ENCODE results near the gene KCNRG.
"Not testable (repeated sequence)": the region's sequence is repeated elsewhere in the genome, so short reads cannot be mapped to it uniquely, and the experiment has no call there.

KCNRG gene

GRCh38 chr13:50011461-50011860 lies 3.8 kb upstream of the KCNRG start:
- DNase-seq (ENCODE audit: low read depth), result no peak

GRCh38 chr13:50012396-50013169 lies 2.7 kb upstream of the KCNRG start:
- peak; percentile 89 for DNase-seq (ENCODE audit: low read depth)

- DNase-seq (ENCODE audit: low read depth), result no peak
Measured at GRCh38 chr13:50014386-50014785, 858 bp upstream of the KCNRG start.

- no peak for DNase-seq (ENCODE audit: low read depth)
Measured at GRCh38 chr13:50015750-50016149, 506 bp downstream of the KCNRG start.

GRCh38 chr13:50016444-50016843 lies 1.2 kb downstream of the KCNRG start:
- DNase-seq (ENCODE audit: low read depth), result no peak

GRCh38 chr13:50017819-50018218 lies 2.6 kb downstream of the KCNRG start:
- no peak for DNase-seq (ENCODE audit: low read depth)

DNA sequence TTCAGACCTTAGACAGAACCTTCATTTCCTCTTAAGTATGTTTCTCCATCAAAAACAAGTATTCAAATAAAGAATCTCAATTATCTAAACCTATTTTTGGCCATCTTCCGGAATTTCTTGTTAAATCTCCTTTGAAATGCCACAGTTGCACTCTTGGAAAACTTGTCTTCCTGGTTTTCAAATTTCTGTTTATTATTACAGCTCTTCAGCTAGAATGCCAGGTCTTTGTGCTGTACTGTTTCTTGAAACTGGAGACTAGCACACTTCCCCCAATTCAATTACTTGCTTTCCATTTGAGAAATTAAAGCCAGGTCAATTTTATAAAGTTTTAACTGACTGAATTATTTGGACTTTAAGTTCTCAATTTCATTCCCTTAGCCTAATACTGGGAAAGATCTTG lies 10.2 kb downstream of the KCNRG start:
- DNase-seq (ENCODE audit: low read depth), result no peak

DNA sequence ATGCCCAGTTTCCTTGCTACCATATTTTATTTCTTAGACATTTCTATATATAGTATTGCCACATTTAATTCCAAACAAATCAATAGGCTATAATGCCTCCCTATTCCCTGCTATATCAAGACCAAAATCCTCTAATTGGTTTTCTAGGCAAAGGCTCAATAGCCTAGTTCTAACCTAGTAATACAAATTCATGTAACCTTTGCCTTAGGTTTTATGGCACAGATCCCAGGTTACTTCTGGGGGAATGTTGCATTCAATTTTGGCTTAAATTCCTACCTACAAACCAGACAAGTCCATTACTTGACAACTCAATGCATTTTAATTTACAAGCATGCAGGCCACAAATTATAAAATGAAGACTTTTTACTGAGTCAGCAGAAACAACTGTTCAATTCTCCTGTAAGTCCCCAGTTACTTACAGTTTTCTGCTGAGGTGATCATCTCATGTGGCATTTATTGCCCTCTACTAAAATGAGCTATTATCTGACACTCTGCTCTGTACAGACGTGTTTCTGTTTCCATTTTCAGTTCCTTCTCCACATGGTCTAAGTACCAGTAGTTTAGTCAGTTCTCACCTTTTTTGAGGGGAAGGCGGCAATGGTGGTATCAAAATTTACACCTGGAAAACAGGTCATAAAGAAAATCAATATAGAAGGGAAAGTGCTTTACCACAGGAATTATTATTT lies 11.7 kb downstream of the KCNRG start:
- DNase-seq (ENCODE audit: low read depth), result no peak

DNA sequence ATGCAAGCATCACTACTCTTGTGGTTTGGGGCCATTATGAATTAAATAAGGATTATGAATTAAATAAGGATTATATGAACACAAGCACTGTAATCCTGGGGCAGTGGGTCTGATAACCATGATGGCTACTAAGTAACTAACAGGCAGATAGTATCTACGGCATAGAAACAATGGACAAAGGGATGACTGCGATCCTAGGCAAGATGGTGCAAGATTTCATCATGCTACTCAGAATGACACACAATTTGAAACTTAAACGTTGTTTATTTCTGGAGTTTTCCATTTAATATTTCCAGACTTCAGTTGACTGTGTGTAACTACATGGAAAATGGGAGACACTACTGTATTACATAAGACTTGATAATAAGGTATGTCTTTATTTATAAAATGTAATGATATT lies 15.1 kb downstream of the KCNRG start:
- DNase-seq (ENCODE audit: low read depth), result no peak

DNA sequence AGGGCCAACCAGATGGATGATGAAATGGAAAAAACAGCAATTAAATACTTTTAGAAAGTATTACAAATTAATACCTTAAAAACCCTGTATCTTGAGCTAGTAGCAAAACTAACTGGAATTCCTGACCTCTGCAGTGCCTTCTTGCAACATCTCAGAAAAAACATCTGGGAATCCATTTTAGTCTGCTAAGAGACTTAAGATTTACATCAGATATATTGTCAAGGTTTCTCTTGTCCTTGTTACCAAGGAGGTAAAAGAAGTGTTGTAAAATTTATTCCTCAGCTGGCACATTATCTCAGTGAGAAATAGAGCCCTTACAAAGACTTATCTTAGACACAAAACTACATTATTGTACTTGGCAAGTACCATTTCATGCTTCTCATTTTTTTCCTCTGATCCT lies 18.5 kb downstream of the KCNRG start:
- peak; percentile 66 for DNase-seq (ENCODE audit: low read depth)

DNA sequence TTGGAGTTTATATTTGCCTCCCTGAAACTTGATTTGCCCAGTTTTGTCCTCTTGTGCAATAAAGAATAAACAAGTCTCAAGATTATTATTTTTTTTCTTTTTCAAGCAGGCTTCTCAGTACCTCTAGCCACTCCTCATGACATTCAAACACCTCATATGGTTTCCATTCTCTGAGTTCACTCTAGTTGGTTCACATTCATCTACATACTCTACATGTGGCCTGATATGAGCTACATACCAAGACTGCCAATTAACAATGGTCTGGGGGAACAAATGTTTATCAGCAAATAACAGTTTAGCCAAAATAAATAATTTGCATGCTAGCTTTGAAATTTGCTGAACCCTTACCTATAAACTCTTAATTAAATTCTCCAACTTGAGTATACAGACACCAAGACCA lies 22.5 kb downstream of the KCNRG start:
- DNase-seq (ENCODE audit: low read depth), result no peak

GRCh38 chr13:50038266-50038665 lies 23.0 kb downstream of the KCNRG start:
- no peak for DNase-seq (ENCODE audit: low read depth)

DNA sequence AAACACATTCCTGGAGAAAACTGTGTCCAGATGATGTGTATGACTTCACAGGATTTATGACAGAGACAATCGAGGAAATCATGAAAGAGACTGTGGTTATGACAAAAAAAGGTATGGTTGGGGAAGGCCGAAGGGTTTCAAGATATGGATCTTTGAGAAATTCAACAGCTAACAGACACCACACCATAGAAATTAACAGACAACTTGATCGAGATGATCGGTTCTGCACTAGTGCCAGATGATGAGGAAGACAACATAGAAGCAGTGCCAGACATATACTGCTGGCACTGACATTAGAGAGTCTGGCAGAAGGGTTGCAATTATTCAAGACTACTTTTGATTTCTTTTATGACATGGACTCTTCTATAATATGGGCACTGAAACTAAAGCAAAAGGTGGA lies 37.2 kb downstream of the KCNRG start:
- no peak for DNase-seq (ENCODE audit: low read depth)

DNA sequence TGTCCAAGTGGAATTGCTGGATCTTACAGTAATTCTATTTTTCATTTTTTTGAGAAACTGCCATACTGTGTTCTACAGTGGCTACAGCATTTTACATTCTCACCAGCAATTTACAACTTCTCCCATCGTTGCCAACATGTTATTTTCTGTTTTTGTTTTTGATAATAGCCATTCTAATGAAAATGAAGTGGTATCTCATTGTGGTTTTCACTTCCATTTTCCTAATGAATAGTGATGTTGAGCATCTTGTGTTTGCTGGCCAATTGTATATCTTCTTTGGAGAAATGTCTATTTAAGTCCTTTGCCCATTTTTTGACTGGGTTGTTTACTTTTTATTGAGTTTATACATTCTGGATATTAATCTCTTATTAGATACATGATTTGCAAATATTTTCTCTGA lies 38.6 kb downstream of the KCNRG start:
- no peak for DNase-seq (ENCODE audit: low read depth)

GRCh38 chr13:50055454-50055853 lies 40.2 kb downstream of the KCNRG start:
- DNase-seq (ENCODE audit: low read depth), result peak; percentile 11

GRCh38 chr13:50060718-50061117 lies 45.5 kb downstream of the KCNRG start:
- no peak for DNase-seq (ENCODE audit: low read depth)

DNA sequence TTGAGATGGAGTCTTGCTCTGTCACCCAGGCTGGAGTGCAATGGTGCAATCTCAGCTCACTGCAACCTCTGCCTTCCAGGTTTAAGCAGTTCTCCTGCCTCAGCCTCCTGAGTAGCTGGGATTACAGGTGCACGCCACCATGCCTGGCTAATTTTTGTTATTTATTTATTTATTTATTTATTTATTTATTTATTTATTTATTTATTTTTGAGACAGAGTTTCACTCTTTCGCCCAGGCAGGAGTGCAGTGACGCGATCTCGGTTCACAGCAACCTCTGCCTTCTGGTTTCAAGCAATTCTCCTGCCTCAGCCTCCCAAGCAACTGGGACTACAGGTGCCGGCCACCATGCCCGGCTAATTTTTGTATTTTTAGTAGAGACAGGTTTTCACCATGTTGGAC lies 47.1 kb downstream of the KCNRG start:
- DNase-seq (ENCODE audit: low read depth), result not testable (repeated sequence)

GRCh38 chr13:50065712-50066111 lies 50.5 kb downstream of the KCNRG start:
- no peak for DNase-seq (ENCODE audit: low read depth)

DNA sequence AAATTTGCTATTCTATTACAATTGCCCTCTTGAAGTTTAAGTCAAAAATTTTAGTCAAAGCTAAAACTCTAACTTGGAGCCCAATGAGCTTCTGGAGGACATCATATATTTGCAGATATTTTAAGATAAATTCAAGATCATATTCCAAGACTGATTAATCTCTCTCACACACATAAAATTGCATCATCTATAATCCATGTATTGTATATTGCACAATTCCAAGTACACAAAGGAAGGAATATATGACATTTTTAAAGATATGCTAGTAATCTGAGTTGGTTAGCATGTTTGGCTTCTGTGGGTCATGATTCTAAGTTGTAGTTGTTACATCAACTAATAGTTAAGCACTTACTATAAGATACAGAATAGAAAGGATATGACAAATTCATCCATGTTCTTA lies 53.3 kb downstream of the KCNRG start:
- no peak for DNase-seq (ENCODE audit: low read depth)

GRCh38 chr13:50069261-50069660 lies 54.0 kb downstream of the KCNRG start:
- peak; percentile 74 for DNase-seq (ENCODE audit: low read depth)

DNA sequence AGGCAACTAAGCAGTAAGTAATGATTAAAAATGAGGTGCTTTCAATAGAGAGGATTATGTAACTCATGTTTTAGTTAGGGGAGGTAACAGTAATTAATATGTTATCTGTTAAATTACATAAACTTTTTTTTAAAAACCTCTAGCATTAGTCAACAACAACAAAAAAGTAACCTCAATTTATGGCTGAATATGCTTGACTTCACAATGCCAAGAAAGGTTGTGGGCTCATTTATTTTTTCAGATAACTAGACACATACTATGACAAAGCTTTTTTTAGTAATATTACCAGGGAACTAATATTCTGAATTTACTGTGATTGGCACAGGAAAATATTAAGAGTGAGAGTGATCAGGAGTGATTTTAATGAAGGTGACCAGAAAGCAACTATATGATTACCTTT lies 54.9 kb downstream of the KCNRG start:
- peak; percentile 64 for DNase-seq (ENCODE audit: low read depth)

All from amniotic epithelial cell (primary cell).